SU-DHL-6 (cell line): ENCODE data around the gene PPP4R1.

Experiments used
- H2AFZ ChIP-seq: fragments of 200-600 bp; sonication (generic); 2 replicates; pipeline ENCODE4 v1.6.1; 2014; ENCODE audit warnings: low read depth, mild to moderate bottlenecking, moderate library complexity, mixed read lengths, antibody characterized with exemption, low read length; ENCODE audit not compliant: severe bottlenecking
- H3F3A ChIP-seq: fragments of 200-600 bp; shearing (Covaris generic); 2 replicates; pipeline ENCODE4 v1.6.0; 2016; ENCODE audit warnings: antibody characterized with exemption, mild to moderate bottlenecking; ENCODE audit not compliant: insufficient read depth
- H3K27ac ChIP-seq: fragments of 200-600 bp; sonication (generic); 2 replicates; pipeline ENCODE4 v1.5.1; 2016; ENCODE audit warnings: low read depth, mild to moderate bottlenecking, low read length, moderate library complexity, mixed read lengths
- H3K27me3 ChIP-seq: fragments of 200-600 bp; sonication (generic), shearing (Covaris generic); 2 replicates; pipeline ENCODE4 v1.6.0; 2014; ENCODE audit warnings: mild to moderate bottlenecking, low read length
- H3K36me3 ChIP-seq: fragments of 200-600 bp; sonication (generic); 2 replicates; pipeline ENCODE4 v1.6.1; 2014; ENCODE audit warnings: mild to moderate bottlenecking, low read length, mixed read lengths
- H3K4me2 ChIP-seq: fragments of 300-600, 200-600 bp; shearing (Covaris generic), sonication (generic); 2 replicates; pipeline ENCODE4 v1.6.0; 2014; ENCODE audit warnings: low read length, low read depth, mild to moderate bottlenecking; ENCODE audit not compliant: poor library complexity, severe bottlenecking
- H3K4me3 ChIP-seq: fragments of 200-600 bp; sonication (generic); 2 replicates; pipeline ENCODE4 v1.5.1; 2014; ENCODE audit warnings: antibody characterized with exemption, low read length, mild to moderate bottlenecking, mixed read lengths; ENCODE audit not compliant: insufficient read depth, poor library complexity, severe bottlenecking
- H3K79me2 ChIP-seq: fragments of 200-600 bp; sonication (generic); 2 replicates; pipeline ENCODE4 v1.6.1; 2014; ENCODE audit warnings: mild to moderate bottlenecking, low read length, moderate library complexity; ENCODE audit not compliant: insufficient read depth
- H3K9ac ChIP-seq: fragments of 200-600 bp; sonication (generic); 2 replicates; pipeline ENCODE4 v1.7.0; 2014; ENCODE audit warnings: mild to moderate bottlenecking, low read length
- H3K9me2 ChIP-seq: fragments of 200-600 bp; sonication (generic); replicated peaks from 2 replicates; pipeline ENCODE4 v1.6.1; 2014; ENCODE audit warnings: low read length; ENCODE audit not compliant: insufficient read depth
- H3K9me3 ChIP-seq: fragments of 200-600 bp; sonication (generic); 2 replicates; pipeline ENCODE4 v1.6.1; 2014; ENCODE audit warnings: low read length, mixed read lengths; ENCODE audit not compliant: insufficient read depth
- H4K20me1 ChIP-seq: fragments of 200-600 bp; sonication (generic); 2 replicates; pipeline ENCODE4 v1.6.1; 2014; ENCODE audit warnings: low read depth, mild to moderate bottlenecking, antibody characterized with exemption, low read length, moderate library complexity, mixed read lengths
- CTCF ChIP-seq: fragments of 200-600 bp; sonication (generic); IDR thresholded peaks from one replicate; pipeline ENCODE4 v1.5.1; 2017; ENCODE audit warnings: antibody characterized with exemption, mild to moderate bottlenecking, low read length, moderate library complexity; ENCODE audit not compliant: insufficient read depth, poor library complexity, severe bottlenecking
- EZH2phosphoT487 ChIP-seq: fragments of 200-600 bp; sonication (generic), shearing (Covaris generic); conservative IDR thresholded peaks from 2 replicates; pipeline ENCODE4 v1.6.1; 2018; ENCODE audit warnings: mild to moderate bottlenecking, antibody characterized with exemption, low read length, moderate library complexity, mixed read lengths

Gene PPP4R1

GRCh38 chr18:9619056-9619455, 4.7 kb upstream of the PPP4R1 start:
- Histone ChIP-seq H3K9me3 (no peaks in the 10 kb centered on the region), H4K20me1 (no peaks in the 10 kb centered on the region), H3K27ac (no peak overlapping the region), H3K9me2 (no peaks in the 10 kb centered on the region), H3K27me3 (no peaks in the 10 kb centered on the region), H3K4me3 (no peak overlapping the region), H3K36me3 (no peaks in the 10 kb centered on the region), H3K9ac (no peak overlapping the region), H2AFZ (no peak overlapping the region), H3F3A (no peaks in the 10 kb centered on the region; the same call in 1 of the 2 replicates), H3K79me2 (no peaks in the 10 kb centered on the region), H3K4me2 (no peak overlapping the region)
- TF ChIP-seq CTCF (no peak), EZH2phosphoT487 (no peak)

- Histone ChIP-seq H3K4me3 (no peak overlapping the region), H3K4me2 (no peak overlapping the region), H3K9ac (no peak overlapping the region), H3F3A (peaks cover 14% of the 10 kb centered on the region), H3K79me2 (no peaks in the 10 kb centered on the region; the same call in 1 of the 2 replicates), H3K27ac (no peak overlapping the region), H3K27me3 (no peaks in the 10 kb centered on the region), H3K36me3 (no peaks in the 10 kb centered on the region), H3K9me3 (no peaks in the 10 kb centered on the region), H2AFZ (no peak overlapping the region), H3K9me2 (no peaks in the 10 kb centered on the region), H4K20me1 (no peaks in the 10 kb centered on the region)
- TF ChIP-seq CTCF = no peak
- TF ChIP-seq EZH2phosphoT487 = no peak
Observed at GRCh38 chr18:9617006-9617542, 2.7 kb upstream of the PPP4R1 start.

- H3F3A ChIP-seq = peaks cover 14% of the 10 kb centered on the region
Observed at GRCh38 chr18:9616049-9616448, 1.7 kb upstream of the PPP4R1 start.

More at GRCh38 chr18:9616049-9616448, 1.7 kb upstream of the PPP4R1 start:
- Histone ChIP-seq H3K4me2 (no peak overlapping the region), H2AFZ (no peak overlapping the region), H3K79me2 (peaks cover 5% of the 10 kb centered on the region), H4K20me1 (no peaks in the 10 kb centered on the region), H3K36me3 (peaks cover 4% of the 10 kb centered on the region; the same call in 1 of the 2 replicates), H3K27ac (no peak overlapping the region), H3K9ac (no peak overlapping the region), H3K9me3 (no peaks in the 10 kb centered on the region), H3K9me2 (no peaks in the 10 kb centered on the region), H3K27me3 (no peaks in the 10 kb centered on the region), H3K4me3 (no peak overlapping the region)
- TF ChIP-seq CTCF = no peak
- no peak for TF ChIP-seq EZH2phosphoT487
